GM18907 (cell line): ENCODE results near the gene CEBPZOS.

Experiments
- ATAC-seq: cut with Tn5 transposase; IDR thresholded peaks from one replicate; pipeline ENCODE4 v1.9.1; 2021; ENCODE audit warnings: mild to moderate bottlenecking, moderate library complexity; ENCODE audit not compliant: unreplicated experiment

The CEBPZOS gene

GRCh38 chr2:37231241-37232130 lies 35.2 kb downstream of the CEBPZOS start, which contains the start of the genes CEBPZ and NDUFAF7:
TSS of gene CEBPZ (minus strand) at chr2:37231596. CDS start at chr2:37231567, 29 bp downstream.
TSS of gene NDUFAF7 (plus strand) at chr2:37231658. CDS start at chr2:37231706, 48 bp downstream.
- ATAC-seq, result peak; percentile 96

- no peak for ATAC-seq
Observed at GRCh38 chr2:37232131-37232933, 36.0 kb downstream of the CEBPZOS start.

GRCh38 chr2:37243435-37243834 lies 47.1 kb downstream of the CEBPZOS start:
- no peak for ATAC-seq

DNA sequence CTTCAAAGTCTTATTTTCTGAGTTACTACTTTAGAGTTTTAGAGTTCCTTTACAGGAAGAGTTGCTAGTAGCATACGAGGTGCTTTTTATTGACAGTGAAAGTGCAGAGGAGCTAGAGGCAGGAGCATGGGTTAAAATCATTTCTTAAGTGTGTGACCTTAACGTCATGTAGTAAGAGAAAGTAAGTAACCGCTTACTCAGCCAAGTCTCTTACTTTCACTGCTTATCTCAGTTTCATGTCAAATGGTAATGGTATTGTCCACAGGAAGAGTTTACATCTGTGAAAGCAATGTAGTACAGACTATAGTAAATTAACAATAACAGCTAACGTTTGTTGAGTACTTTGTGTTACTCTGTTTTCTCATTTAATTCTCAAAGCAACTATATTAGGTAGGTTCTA lies 47.7 kb downstream of the CEBPZOS start:
- peak; percentile 73 for ATAC-seq

DNA sequence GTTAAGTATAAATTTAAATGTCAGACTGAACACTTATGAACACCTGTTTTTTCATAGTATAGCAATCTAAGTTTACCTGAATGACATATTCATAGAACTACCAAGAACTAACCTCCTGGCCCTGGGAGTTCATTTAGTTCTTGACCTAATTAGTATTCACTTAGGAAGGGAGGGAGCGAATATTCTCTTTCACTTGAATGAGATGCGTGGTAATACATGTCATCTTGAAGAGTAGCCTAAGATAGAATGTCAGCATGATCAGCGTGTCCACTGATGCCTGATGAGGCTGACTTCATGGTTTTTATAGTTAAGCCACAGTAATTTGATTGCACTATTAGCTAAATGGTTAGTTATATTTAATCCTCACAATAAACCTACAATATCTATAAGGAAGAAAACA lies 48.5 kb downstream of the CEBPZOS start:
- ATAC-seq, result no peak

GRCh38 chr2:37246205-37246604 lies 49.9 kb downstream of the CEBPZOS start:
- ATAC-seq, result no peak

- no peak for ATAC-seq
Observed at GRCh38 chr2:37250869-37251740, 54.8 kb downstream of the CEBPZOS start.
